ENCODE data around the gene RFX8.
"Not testable (repeated sequence)": the region's sequence is repeated elsewhere in the genome, so short reads cannot be mapped to it uniquely, and the experiment has no call there.

Gene RFX8

GRCh38 chr2:101508636-101509035 lies 33.7 kb upstream of the RFX8 start:
- no peaks in the 10 kb centered on the region for H3K4me1 Mint-ChIP-seq
- DNase-seq (ENCODE audit: low spot score in 2 of 2) (no peak), ATAC-seq (replicated peaks; ENCODE audit: extremely low read depth, poor library complexity, severe bottlenecking) (no peak)
- H3K27me3 Mint-ChIP-seq: no peaks in the 10 kb centered on the region
- no peak overlapping the region for H3K4me3 Mint-ChIP-seq
- H3K36me3 Mint-ChIP-seq (ENCODE audit: insufficient read depth): peaks cover 3% of the 10 kb centered on the region
- no peak overlapping the region for H3K27ac Mint-ChIP-seq (ENCODE audit: low read depth)
- H3K9me3 Mint-ChIP-seq: no peaks in the 10 kb centered on the region

DNA sequence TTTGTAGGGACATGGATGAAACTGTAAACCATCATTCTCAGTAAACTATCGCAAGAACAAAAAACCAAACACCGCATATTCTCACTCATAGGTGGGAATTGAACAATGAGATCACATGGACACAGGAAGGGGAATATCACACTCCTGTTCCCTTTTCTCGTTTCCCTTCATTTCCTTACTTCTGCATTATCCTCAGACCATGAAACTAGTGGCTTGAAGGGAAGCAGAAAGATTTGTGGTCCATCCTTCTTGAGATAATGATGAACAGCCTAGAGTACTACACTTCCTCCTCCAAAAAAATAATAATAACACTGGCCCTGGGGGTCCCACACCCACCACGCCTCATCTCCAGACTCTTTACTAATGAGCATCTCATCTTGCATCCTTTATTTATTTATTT lies 30.4 kb upstream of the RFX8 start:
- DNase-seq (ENCODE audit: low spot score in 2 of 2); H3K9me3 Mint-ChIP-seq; H3K36me3 Mint-ChIP-seq (ENCODE audit: insufficient read depth); H3K27me3 Mint-ChIP-seq; ATAC-seq (replicated peaks; ENCODE audit: extremely low read depth, poor library complexity, severe bottlenecking); H3K4me3 Mint-ChIP-seq; H3K27ac Mint-ChIP-seq (ENCODE audit: low read depth): not testable (repeated sequence)
- peaks cover 14% of the 10 kb centered on the region for H3K4me1 Mint-ChIP-seq

- H3K36me3 Mint-ChIP-seq (ENCODE audit: insufficient read depth); H3K4me3 Mint-ChIP-seq; H3K27me3 Mint-ChIP-seq; H3K9me3 Mint-ChIP-seq; ATAC-seq (replicated peaks; ENCODE audit: extremely low read depth, poor library complexity, severe bottlenecking); DNase-seq (ENCODE audit: low spot score in 2 of 2); H3K27ac Mint-ChIP-seq (ENCODE audit: low read depth): not testable (repeated sequence)
- peaks cover 14% of the 10 kb centered on the region for H3K4me1 Mint-ChIP-seq
Observed at GRCh38 chr2:101504744-101505143, 29.8 kb upstream of the RFX8 start.

GRCh38 chr2:101502095-101502494 lies 27.2 kb upstream of the RFX8 start:
- Mint-ChIP-seq H3K4me3 (no peak overlapping the region), H3K27ac (ENCODE audit: low read depth) (no peak overlapping the region), H3K9me3 (no peaks in the 10 kb centered on the region), H3K36me3 (ENCODE audit: insufficient read depth) (peaks cover 1% of the 10 kb centered on the region), H3K27me3 (peaks cover 9% of the 10 kb centered on the region), H3K4me1 (peaks cover 14% of the 10 kb centered on the region)
- no peak for DNase-seq (ENCODE audit: low spot score in 2 of 2)
- no peak for ATAC-seq (replicated peaks; ENCODE audit: extremely low read depth, poor library complexity, severe bottlenecking)

- no peak for ATAC-seq (replicated peaks; ENCODE audit: extremely low read depth, poor library complexity, severe bottlenecking)
- no peaks in the 10 kb centered on the region for H3K9me3 Mint-ChIP-seq
- peaks cover 1% of the 10 kb centered on the region for H3K36me3 Mint-ChIP-seq (ENCODE audit: insufficient read depth)
- DNase-seq (ENCODE audit: low spot score in 2 of 2): no peak
- no peak overlapping the region for H3K27ac Mint-ChIP-seq (ENCODE audit: low read depth)
- H3K4me1 Mint-ChIP-seq: peaks cover 14% of the 10 kb centered on the region
- no peak overlapping the region for H3K4me3 Mint-ChIP-seq
- H3K27me3 Mint-ChIP-seq: peaks cover 9% of the 10 kb centered on the region
Observed at GRCh38 chr2:101501443-101501842, 26.5 kb upstream of the RFX8 start.

- ATAC-seq (replicated peaks; ENCODE audit: extremely low read depth, poor library complexity, severe bottlenecking) (no peak), DNase-seq (ENCODE audit: low spot score in 2 of 2) (no peak)
- Mint-ChIP-seq H3K27me3 (peaks cover 9% of the 10 kb centered on the region), H3K36me3 (ENCODE audit: insufficient read depth) (peaks cover 1% of the 10 kb centered on the region), H3K9me3 (no peaks in the 10 kb centered on the region), H3K4me3 (no peak overlapping the region), H3K27ac (ENCODE audit: low read depth) (no peak overlapping the region), H3K4me1 (peaks cover 14% of the 10 kb centered on the region)
Observed at GRCh38 chr2:101500860-101501259, 25.9 kb upstream of the RFX8 start.

DNA sequence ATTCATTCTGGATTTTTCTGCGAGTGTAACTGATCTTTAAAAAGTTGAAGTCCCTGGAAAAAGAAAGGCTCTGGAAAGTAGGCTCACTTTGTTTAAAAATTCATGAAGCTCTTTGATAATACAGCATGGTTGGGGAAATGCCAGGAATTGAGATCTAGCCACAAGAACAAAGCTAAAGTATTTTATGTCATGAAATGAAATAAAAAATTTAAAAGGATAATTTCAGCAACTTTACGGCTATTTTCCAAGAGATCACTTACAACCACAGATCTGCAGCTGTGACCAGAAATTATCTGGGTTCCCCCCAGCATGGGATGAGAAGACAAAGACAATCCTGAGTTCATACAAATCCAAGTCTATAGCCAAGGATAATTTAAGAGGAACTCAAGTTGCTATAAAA lies 25.3 kb upstream of the RFX8 start:
- peaks cover 14% of the 10 kb centered on the region for H3K4me1 Mint-ChIP-seq
- ATAC-seq (replicated peaks; ENCODE audit: extremely low read depth, poor library complexity, severe bottlenecking) (no peak), DNase-seq (ENCODE audit: low spot score in 2 of 2) (no peak)
- H3K36me3 Mint-ChIP-seq (ENCODE audit: insufficient read depth): no peaks in the 10 kb centered on the region
- peaks cover 9% of the 10 kb centered on the region for H3K27me3 Mint-ChIP-seq
- no peak overlapping the region for H3K27ac Mint-ChIP-seq (ENCODE audit: low read depth)
- H3K9me3 Mint-ChIP-seq: no peaks in the 10 kb centered on the region
- no peak overlapping the region for H3K4me3 Mint-ChIP-seq

GRCh38 chr2:101496279-101496678 lies 21.4 kb upstream of the RFX8 start:
- Mint-ChIP-seq H3K27ac (ENCODE audit: low read depth) (no peak overlapping the region), H3K9me3 (no peaks in the 10 kb centered on the region), H3K27me3 (peaks cover 2% of the 10 kb centered on the region), H3K4me3 (no peak overlapping the region), H3K4me1 (no peaks in the 10 kb centered on the region), H3K36me3 (ENCODE audit: insufficient read depth) (no peaks in the 10 kb centered on the region)
- DNase-seq (ENCODE audit: low spot score in 2 of 2) (no peak), ATAC-seq (replicated peaks; ENCODE audit: extremely low read depth, poor library complexity, severe bottlenecking) (no peak)

- Mint-ChIP-seq H3K27me3 (peaks cover 9% of the 10 kb centered on the region), H3K27ac (ENCODE audit: low read depth) (no peak overlapping the region), H3K9me3 (no peaks in the 10 kb centered on the region), H3K4me3 (no peak overlapping the region), H3K36me3 (ENCODE audit: insufficient read depth) (no peaks in the 10 kb centered on the region), H3K4me1 (no peaks in the 10 kb centered on the region)
- ATAC-seq (replicated peaks; ENCODE audit: extremely low read depth, poor library complexity, severe bottlenecking) (no peak), DNase-seq (ENCODE audit: low spot score in 2 of 2) (no peak)
Observed at GRCh38 chr2:101492936-101493473, 18.1 kb upstream of the RFX8 start.

GRCh38 chr2:101486994-101487393 lies 12.1 kb upstream of the RFX8 start:
- DNase-seq (ENCODE audit: low spot score in 2 of 2) (no peak), ATAC-seq (replicated peaks; ENCODE audit: extremely low read depth, poor library complexity, severe bottlenecking) (no peak)
- no peaks in the 10 kb centered on the region for H3K9me3 Mint-ChIP-seq
- H3K4me1 Mint-ChIP-seq: peaks cover 13% of the 10 kb centered on the region
- H3K27ac Mint-ChIP-seq (ENCODE audit: low read depth): no peak overlapping the region
- peaks cover 9% of the 10 kb centered on the region for H3K27me3 Mint-ChIP-seq
- no peaks in the 10 kb centered on the region for H3K36me3 Mint-ChIP-seq (ENCODE audit: insufficient read depth)
- H3K4me3 Mint-ChIP-seq: no peak overlapping the region

DNA sequence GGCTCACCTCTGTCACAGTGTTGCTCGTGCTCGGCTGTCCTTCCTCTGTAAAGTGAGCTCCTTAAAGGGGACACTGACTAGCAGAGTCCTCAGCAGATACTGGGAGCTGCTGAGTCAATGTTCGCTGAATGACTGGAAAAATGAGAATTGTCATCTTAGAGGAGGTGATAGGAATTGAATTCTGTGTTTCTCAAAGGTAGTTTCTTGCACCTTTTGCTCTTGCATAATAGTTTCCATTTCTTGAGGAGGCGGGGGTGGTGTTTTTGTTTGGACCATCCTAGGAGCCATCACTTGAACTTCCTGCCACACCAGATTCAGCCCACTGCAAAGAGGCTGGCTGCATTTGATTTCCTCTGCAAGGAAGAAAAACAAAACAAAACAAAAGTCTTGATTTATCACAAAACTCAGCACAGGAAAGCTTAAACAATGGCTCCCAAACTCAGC lies 11.4 kb upstream of the RFX8 start:
- Mint-ChIP-seq H3K4me3 (no peak overlapping the region), H3K9me3 (no peaks in the 10 kb centered on the region), H3K4me1 (peaks cover 13% of the 10 kb centered on the region), H3K27me3 (peaks cover 11% of the 10 kb centered on the region), H3K36me3 (ENCODE audit: insufficient read depth) (no peaks in the 10 kb centered on the region), H3K27ac (ENCODE audit: low read depth) (no peak overlapping the region)
- no peak for ATAC-seq (replicated peaks; ENCODE audit: extremely low read depth, poor library complexity, severe bottlenecking)
- no peak for DNase-seq (ENCODE audit: low spot score in 2 of 2)

DNA sequence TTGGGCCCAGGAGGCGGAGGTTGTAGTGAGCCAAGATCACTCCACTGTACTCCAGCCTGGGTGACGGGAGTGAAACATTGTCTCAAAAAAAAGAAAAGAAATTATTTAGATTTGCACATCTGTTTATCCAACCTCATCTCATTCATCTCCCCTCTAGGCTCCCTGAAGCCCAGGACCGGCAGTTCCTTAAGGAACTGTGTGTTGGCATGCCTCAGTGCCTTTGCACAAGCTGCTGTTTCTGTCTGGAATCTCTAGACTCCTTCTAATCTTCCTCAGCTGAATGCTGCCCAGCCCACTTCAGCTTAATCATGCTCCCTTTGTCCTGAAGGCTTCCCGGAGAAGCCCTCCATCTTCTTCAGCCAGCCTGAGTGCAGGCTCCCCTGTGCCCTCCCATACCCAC lies 10.9 kb upstream of the RFX8 start:
- Mint-ChIP-seq H3K36me3 (ENCODE audit: insufficient read depth) (no peaks in the 10 kb centered on the region), H3K27ac (ENCODE audit: low read depth) (no peak overlapping the region), H3K9me3 (no peaks in the 10 kb centered on the region), H3K4me1 (peaks cover 13% of the 10 kb centered on the region), H3K27me3 (peaks cover 11% of the 10 kb centered on the region), H3K4me3 (no peak overlapping the region)
- no peak for DNase-seq (ENCODE audit: low spot score in 2 of 2)
- ATAC-seq (replicated peaks; ENCODE audit: extremely low read depth, poor library complexity, severe bottlenecking): no peak

- DNase-seq (ENCODE audit: low spot score in 2 of 2) (no peak), ATAC-seq (replicated peaks; ENCODE audit: extremely low read depth, poor library complexity, severe bottlenecking) (no peak)
- no peaks in the 10 kb centered on the region for H3K9me3 Mint-ChIP-seq
- no peaks in the 10 kb centered on the region for H3K36me3 Mint-ChIP-seq (ENCODE audit: insufficient read depth)
- no peak overlapping the region for H3K4me3 Mint-ChIP-seq
- H3K4me1 Mint-ChIP-seq: no peaks in the 10 kb centered on the region
- H3K27me3 Mint-ChIP-seq: peaks cover 15% of the 10 kb centered on the region
- no peak overlapping the region for H3K27ac Mint-ChIP-seq (ENCODE audit: low read depth)
Observed at GRCh38 chr2:101480764-101481163, 5.9 kb upstream of the RFX8 start.

DNA sequence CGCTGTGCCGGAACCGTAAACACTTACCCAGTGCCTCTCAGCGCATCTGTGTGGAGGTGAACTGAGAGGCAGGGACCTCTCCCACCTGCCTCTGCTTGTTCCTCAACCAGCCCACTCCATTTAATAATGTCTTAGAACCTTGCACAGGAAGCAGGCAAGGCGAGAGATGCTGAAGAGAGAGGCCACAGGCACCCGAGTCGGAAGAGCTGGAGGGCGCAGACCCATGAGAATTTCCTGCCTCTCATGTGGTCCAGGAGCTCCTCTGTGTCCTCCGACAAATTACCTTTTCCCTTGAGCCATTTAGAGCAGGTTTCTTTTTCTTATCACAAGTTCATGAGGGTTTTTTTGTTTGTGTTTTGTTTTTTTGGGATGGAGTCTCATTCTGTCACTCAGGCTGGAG lies 4.9 kb upstream of the RFX8 start:
- no peaks in the 10 kb centered on the region for H3K36me3 Mint-ChIP-seq (ENCODE audit: insufficient read depth)
- no peaks in the 10 kb centered on the region for H3K9me3 Mint-ChIP-seq
- H3K4me3 Mint-ChIP-seq: no peak overlapping the region
- no peak for DNase-seq (ENCODE audit: low spot score in 2 of 2)
- no peak overlapping the region for H3K27ac Mint-ChIP-seq (ENCODE audit: low read depth)
- ATAC-seq (replicated peaks; ENCODE audit: extremely low read depth, poor library complexity, severe bottlenecking): no peak
- peaks cover 5% of the 10 kb centered on the region for H3K4me1 Mint-ChIP-seq
- H3K27me3 Mint-ChIP-seq: peaks cover 15% of the 10 kb centered on the region

Data from central memory CD8-positive, alpha-beta T cell (primary cell).